ENCODE measurements around the gene PDPK1.
"Not testable (repeated sequence)": the region's sequence is repeated elsewhere in the genome, so short reads cannot be mapped to it uniquely, and the experiment has no call there.

Gene PDPK1

DNA sequence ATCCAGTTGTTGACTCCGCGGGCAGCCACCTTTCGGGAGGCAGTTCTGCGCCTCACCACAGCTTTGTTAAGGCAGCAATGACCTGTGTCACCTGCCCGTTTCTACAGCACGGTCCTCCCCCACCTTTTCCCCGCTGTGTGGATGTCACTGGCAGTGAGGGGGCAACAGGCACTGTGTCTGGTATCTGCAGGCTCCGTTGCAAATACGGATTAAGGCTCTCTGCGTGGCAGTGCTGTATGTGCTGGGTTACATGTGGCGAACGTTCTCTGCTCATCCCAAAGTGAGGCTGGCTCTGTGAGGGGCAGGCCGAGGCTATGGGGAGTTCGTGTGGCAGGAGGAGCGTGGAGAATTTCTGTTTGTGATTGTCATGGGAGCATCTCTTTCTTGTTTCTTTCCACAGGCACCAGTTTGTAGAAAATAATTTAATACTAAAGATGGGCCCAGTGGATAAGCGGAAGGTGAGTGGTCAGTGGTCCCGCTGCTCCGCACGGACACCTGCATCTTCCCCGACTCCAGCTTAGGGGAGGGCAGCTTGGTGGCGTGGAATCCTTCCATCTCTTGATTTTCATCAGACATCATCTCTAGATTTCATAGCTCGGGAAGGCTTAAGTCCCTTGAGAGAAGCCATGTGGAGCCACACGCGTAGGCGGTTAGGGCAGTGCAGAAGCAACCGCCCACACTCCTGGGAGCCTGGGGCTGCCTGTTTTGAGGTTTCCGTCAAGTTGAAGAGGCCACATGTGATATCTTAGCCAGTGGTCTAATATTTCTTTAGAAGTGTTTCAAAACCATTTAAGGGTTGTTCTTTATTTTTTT lies 57.8 kb downstream of the PDPK1 start:
- no peak for DNase-seq

DNA sequence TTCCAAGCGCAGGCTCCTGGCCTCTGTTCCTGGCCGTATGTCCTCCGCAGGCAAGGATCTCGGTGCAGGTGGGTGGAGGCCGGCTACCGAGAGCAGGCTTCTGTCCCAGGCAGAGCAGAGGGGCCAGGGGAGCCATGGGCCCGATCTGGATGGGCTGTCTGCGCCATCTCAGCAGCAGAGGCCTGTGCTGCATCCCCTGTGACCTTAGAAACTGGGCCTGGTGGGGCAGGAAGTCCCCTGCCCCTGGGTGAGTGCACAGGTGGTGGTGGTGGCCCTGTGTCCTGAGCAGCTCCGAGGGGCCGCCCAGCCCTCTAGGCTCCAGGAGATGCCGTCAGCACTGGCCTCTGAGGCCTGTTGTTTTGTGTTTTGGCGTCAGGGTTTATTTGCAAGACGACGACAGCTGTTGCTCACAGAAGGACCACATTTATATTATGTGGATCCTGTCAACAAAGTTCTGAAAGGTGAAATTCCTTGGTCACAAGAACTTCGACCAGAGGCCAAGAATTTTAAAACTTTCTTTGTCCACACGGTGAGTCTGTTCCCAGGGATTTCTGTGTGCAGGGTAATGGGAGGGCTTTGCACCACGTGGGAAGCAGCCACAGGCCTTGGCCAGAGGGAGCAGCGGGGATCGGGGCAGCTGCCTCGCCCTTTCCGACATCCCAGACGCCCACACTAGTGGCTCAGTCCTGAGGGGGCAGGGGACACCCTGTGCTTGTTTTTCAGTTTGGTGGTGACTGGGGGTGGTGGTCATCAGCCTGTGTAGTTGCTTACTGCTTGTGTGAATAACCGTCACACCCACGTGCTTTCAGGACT lies 59.1 kb downstream of the PDPK1 start:
- DNase-seq: no peak

DNA sequence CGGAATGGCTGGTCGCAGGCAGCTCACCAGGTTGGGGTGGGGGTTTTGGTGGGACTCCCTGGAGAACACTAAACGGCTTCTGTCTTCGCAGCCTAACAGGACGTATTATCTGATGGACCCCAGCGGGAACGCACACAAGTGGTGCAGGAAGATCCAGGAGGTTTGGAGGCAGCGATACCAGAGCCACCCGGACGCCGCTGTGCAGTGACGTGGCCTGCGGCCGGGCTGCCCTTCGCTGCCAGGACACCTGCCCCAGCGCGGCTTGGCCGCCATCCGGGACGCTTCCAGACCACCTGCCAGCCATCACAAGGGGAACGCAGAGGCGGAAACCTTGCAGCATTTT lies 59.7 kb downstream of the PDPK1 start:
- no peak for DNase-seq

DNA sequence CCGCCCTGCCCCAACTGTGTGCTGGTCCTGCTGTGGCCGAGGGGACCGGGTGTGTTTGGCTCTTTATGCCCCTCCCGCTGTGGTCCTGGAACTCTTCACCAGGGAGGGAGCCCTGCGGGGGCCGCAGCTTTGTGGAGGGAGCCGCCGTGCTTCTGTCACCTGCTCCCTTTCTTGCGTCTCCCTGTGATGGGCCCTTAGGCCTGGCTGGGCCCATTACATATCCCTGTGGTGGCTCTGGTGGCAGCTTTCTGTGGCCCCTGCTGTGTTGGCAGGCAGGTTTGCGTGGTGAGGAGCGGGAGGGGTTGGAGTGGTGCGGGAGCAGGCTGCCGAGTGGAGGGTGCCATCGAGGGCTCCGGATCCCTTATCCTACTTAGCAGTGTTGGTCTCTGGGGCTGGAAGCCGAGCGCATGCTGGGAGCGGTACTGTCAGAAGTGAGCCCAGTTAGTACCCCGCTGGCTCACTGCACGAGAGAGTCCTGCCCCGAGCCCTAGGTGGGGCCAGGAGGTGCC lies 60.4 kb downstream of the PDPK1 start:
- DNase-seq: no peak

DNA sequence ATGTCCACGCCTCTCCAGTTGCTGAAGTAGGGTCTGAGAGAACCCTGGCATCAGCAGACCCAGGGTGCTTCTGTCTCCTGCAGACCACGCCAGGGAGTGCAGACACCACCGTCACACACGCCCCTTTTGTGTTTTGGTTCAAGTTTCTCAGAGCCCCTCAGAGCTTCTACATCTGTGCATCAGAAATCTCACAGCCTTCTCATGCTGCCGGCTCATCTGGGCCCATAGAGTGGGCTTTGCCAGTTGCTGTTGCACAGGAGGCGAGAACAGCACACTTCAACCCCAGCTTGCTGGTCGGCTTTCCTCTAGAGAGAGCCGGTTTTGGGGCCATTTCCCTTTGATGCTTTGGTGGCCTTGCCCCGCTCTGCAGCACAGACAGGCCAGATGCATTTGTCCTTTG lies 60.9 kb downstream of the PDPK1 start:
- no peak for DNase-seq

DNA sequence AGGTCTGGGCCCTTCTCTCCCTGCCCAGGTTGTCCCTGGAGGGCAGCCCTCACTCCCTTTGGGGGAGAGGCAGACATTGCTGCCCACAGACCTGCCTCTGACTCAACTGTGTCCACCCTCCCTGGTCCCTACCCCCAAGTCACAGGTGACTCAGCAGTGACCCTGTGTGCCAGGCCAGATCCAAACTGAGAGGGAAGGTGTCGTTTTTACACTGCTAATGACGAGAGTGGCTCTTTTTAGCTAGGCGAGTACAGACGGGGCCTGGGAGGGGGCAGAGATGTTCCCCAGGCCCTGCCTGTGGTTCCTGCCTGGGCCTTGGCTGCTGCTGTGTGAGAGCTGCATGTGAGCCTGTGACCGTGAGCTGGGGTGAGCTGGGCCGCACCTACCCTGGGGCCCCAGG lies 61.3 kb downstream of the PDPK1 start:
- not testable (repeated sequence) for DNase-seq

DNA sequence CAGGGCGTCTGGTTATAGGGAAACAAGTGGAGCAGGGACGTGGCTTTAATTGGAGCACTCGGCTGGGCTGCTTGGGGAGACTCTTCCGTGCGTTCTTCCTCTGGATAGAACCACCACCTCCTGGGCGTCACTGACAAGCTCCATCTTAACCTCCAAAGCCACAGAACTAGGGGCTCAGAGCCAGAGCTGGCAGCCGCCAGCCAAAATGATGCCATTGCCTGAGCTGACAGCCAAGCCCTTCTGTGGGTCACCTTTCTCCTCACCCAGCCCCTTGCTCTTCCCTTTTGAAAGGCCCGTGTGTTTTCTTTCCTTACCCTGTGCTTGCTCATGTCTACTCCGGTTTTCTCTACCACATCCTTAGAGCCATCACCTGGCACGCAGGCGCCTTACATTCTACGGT lies 62.0 kb downstream of the PDPK1 start:
- not testable (repeated sequence) for DNase-seq

DNA sequence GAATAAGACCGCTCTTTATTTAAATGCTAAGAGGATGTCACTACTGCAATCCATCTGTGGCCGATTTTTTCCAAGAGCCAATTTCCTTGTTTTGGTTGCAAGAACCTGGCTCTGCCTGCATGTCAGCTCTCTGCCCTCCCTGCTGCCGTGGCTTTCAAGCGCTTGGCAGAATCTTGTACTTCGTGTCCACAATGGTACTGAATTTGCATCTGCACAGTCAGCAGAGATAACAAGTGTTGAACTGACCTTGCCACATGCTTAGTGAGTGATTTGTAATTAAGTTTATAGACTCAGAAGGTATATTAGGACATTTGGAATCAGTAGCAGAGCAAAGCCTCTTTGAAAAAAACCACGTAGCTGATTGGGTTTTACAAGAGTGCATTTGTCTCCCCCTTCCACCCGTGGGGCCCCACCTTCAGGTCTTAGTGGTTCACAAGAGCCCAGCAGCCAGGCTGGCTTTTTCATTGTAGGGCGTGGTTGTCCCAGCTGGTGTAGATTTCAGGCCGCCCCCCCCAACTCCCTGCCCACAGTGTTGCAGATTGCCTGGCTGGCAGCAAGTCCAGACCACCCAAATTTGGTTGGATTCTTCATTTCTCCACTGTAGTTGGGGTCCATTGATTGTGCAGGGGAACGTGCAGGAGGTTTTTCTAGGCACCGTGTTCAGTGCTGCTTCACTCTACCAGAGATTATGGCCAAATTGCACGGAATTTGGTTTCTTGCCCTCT lies 63.6 kb downstream of the PDPK1 start:
- not testable (repeated sequence) for DNase-seq

DNA sequence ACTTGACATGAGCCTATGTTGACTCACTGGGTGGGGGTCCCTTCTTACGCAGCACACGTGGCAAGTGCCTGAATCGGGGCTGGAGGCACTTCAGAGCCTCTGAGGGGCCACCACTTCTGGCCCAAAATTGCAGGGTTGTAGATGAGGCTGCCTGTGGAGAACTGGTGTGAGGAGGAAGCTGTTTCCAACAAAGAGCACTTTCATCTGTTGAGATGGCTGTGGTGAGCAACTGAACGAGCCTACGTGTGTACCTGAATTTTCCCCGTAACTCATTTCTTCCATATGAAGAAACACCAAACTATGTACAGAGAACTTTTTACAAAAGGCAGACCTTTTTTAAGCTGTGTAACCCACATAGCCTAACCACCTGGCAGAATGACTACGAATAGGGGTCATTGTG lies 64.4 kb downstream of the PDPK1 start:
- not testable (repeated sequence) for DNase-seq

DNA sequence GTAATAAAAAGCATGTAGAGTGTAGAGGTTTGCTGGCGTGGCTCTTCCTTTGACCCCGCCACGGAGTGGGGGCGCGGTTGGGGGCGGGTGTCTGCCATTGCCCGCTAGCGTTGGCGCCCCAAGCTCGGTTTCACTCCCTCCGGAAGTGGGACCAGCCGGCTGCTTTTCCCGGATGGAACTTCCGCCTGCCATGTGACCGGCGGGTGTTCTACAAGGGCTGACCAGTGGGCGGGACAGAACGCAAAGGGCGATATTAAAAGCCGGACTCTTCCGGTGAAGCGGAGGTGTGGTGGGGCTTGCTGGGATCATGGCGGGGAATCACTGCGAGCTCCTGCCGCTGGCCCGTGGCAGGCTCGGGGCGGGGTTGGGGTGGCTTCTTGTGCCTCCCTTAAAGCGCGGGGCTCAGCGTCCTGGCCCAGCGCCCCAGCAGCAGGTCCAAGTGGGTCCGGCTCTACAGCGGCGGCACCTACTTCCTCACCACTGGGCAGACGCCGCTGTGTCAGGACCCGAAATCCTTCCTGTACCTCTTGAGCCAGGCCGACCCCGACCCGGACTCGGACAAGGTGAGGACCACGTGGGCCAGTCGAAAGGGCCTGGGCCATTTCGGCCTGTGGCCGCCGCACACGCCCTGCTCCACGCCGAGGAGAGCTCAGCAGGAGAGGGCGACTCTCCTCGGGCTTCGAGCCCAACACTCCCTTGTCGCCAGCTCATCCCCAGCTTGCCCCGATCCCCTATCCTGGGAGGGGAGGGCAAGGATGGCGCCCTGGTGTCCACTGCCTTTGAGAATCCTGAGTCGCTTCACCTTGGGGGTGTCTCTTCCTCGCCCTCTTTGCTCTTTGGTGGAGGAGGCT lies 65.6 kb downstream of the PDPK1 start:
- DNase-seq: peak; percentile 89 to 91

DNA sequence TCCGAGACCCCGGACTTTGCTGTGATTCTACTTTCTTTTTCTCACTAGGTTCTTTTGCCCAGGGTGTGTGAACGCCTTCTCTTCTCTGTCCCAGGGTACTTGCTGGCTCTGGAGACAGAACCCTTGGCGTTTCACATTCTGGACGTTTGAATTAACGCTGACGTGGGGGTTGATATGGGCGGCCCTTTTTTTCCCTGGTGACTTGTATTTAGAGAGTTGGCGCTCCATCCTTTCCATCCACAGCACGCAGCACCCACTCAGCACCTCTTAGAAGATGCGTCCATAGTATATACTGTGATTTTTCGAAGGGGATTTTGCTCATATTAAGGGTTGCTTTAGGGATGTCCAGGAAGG lies 66.2 kb downstream of the PDPK1 start:
- DNase-seq: not testable (repeated sequence)

DNA sequence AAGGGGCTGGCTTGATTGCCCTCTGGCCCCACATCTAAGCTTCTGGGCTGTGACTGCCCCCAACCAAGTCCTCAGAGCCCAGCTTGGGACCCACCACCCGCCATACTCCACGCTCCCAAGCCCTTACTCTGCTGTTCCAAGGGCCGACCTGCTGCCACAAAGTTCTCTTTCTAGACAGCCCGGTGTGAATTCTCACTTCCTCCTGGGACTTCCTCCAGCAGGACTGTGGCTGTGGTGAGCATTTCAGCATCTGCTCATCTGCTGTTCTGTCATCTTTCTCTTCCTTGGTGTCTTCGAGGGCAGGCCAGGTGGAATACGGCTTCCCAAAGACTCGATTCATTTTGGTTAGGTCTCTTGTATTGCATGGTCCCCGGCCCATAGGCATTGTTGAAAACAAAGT lies 69.0 kb downstream of the PDPK1 start:
- not testable (repeated sequence) for DNase-seq

DNA sequence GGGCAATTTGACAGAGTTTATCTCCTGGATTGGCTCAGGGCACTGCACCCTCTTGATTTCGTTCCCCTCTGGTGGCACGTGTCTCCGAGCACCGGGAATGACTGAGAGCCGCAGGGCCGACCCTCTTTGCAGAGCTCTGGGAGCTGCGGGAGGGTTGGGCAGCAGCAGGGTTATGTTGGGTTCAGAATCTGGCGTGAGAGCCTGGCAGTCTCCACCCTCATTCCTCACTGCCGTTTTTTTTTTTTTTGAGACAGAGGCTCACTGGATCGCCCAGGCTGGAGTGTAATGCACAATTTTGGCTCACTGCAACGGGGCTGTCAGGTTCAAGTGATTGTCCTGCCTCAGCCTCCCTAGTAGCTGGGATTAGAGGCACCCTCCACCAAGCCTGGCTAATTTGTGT lies 71.5 kb downstream of the PDPK1 start:
- not testable (repeated sequence) for DNase-seq

DNA sequence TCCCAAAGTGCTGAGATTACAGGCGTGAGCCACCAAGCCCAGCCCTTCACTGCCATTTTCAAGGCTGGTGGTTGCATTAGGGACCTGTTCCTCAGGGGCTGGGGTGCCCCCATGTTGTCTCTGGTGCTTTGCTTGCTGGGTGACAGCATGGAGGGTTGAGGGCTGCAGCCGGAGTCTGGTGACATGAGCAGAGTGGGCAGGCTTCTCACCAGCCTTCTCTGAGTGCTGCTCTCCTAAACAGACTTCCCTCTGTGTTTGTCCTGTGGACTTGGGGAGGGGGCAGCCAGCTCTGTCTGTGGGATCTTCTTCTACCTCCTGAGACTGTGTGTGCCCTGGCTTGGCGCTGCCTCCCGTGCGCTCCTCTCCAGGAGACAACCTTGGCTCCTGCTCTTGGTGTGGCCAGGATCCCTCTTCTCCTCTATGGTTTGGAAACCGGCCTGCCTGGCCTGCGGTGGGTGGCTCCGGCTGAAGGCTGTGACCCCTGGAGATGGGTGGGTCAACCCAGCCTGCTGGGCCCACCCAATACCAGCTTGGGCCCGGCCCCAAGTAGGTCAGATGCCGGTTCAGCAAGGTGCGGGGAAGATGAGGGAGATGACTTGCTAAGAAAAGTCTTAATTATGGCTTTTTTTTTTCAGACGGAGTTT lies 72.1 kb downstream of the PDPK1 start:
- DNase-seq: no peak

DNA sequence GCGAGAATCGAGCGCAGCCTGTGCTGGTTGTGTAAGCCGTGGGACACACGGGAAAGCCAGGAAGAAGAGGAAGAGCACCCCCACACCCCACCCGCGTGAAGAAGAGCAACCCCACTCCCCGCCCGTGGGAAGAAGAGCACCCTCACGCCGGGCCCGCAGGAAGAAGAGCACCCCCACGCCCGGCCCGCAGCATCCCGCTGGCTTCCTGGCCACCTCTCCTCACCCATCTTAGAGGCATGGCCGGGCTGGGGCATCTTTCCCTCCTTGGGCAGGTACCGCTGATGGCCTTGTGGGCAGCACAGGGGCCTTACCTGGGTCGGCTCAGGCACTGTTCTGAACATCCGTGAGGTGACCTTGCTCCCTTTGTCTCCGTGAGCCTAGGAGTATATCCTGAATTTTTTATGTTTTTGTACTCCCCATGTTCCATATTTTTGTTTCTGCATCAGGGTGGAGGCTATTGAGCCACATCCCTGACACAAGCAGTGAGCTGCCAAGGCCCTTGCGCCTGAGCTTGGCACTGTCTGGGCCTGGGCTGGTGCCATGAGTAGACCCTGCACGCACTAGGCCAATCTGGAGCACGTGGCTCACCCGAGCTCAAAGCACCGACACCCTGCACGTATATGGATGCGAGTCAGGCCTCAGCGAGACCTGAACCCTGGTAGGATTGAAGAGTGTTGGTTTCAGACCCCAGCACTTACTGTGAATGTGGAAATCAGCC lies 73.1 kb downstream of the PDPK1 start:
- DNase-seq: no peak

DNA sequence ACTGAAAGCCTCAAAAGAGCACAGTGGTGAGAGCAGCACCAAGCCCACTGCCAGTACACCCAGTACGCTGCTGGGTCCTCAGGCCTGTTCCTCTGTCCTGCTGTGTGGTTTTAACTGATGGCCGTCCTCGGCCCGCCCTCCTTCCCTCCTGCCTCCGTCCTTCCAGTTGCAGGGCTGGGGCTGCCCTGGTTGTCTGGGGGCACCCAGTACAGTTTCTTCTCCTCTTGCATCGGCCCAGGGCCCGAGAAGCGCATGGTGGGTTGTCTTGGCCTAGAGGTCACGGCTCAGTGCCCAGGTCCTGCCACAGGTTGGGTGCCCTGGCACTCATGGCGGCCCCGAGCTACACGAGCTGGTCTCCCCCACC lies 73.7 kb downstream of the PDPK1 start:
- no peak for DNase-seq

DNA sequence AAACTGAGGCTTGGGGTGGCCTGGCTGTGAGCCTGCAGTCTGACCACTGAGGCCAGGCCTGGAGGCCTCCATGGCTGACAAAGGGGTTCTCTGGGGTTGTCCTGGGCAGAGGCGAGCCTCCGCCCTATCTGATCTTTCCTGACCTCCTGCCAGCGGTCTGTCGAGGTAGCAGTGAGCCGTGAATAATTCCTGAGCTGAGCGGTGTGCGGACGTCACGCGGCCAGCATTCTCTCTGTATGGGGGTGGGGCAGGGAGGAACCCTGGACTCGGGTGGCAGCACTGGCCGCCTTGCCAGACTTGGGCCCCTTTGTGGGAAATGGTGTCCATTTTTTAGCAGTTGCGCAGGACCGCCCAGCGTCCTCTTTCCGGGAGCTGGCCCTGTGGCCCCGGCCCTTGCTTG lies 74.1 kb downstream of the PDPK1 start:
- not testable (repeated sequence) for DNase-seq

DNA sequence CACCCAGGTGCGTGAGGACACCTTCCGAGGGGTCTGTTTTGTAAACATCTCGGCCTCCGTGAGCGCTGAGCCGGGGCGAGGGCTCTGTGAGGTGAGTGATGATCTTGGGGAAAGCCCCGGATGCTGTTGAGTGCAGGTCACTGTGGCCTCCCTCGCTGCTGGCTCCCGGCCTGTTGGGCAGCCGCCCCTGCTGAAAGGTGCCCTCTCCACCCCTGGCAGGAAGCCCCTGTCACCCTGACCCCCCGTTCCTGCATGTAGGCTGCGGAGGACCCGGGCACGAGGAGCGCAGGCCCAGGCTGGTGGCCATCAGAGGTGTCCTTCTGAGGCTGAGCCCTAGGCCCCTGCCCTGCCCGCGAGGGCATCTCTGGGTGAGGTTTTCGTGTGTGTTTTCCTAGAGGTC lies 75.4 kb downstream of the PDPK1 start:
- not testable (repeated sequence) for DNase-seq

DNA sequence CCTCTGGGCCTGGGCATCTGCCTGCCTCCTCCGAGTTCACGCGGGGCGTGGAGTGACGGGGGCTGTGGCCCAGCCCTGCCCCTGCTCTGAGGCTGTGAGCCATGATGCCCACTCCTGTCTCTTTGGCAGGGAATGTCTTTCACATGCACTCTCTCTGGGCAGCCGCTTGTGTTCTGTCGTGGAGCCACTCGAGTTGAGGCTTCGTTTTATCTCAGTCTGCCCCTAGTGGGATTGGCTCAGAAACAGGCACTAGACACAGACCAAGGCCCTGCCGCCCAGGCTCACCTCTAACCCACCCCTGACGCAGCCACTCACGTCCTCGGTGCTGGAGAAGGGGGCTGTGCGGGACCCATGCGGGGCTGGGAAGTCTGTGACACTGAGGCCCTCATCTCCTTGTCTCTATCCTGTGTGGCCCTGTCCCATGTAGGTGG lies 77.0 kb downstream of the PDPK1 start:
- no peak for DNase-seq

DNA sequence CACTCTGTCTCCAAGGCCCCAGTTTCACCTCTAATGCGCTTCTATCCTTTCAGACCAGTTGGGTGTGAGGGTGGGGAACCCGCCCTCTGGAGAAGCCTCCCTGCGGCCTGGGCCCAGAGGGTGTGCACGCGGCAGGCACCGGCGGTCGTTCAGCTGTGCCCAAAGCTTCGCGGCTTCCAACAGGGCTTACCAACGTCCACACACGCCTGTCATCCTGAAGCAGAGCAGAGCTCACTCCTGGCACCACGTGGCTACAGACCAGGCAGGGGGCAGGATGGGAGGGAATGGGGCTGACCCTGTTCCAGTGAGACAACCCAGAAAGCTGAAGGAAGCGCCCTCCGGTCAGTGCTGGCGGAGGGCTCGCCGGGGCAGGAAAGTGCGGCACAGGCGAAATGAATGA lies 81.1 kb downstream of the PDPK1 start:
- DNase-seq: not testable (repeated sequence)

DNA sequence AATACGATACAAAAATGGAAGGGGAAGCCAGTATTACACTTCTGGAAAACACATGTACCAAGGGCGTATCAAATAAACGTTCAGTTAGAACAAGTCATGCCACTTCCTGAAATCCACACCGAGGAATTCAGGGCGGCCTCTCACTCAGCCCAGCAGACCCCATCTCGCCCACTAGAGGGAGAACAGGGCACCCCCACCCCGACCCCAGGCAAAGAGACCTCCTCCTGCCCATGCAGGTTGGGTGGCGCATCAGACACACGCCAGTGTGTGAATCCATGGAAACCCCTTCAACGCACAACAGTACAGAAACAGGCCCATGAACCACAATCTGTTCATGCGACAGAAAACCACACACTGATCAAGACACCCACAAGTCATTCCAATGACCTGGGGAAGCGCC lies 81.8 kb downstream of the PDPK1 start:
- peak; percentile 19 to 33 for DNase-seq

Measured in stimulated activated CD4-positive, alpha-beta T cell treated with anti-CD3 and anti-CD28 coated beads, Interleukin-2, amount 100 ng/mL, for 24 hours (primary cell).